Endothelial cell of umbilical vein (primary cell): ENCODE measurements around the gene ZMYM3. TPM values are rescaled to one million over a fixed set of nuclear protein-coding genes. Genes with fewer than 3 reads are reported as not detected.

Experiments used
- BruUV-seq: library from RNA; stranded (reverse); fragments of 400-500 nt; replicated peaks from 2 replicates; lab custom pipeline; 2021; lab: Mats Ljungman, UMichigan
- CTCF ChIA-PET: fragments of 300-600, 350-600 bp; sonication (Branson Sonifier 250); formaldehyde crosslinking; loops from one replicate; lab custom pipeline; 2021; ENCODE audit warnings: antibody characterized with exemption, inconsistent platforms; lab: Charles Lee
- POLR2A ChIA-PET: fragments of 300-600, 350-600 bp; sonication (Branson Sonifier 250); formaldehyde crosslinking; loops from one replicate; lab custom pipeline; 2021; ENCODE audit warnings: antibody characterized with exemption, inconsistent platforms; lab: Charles Lee
- DNase-seq: peaks from one replicate; pipeline ENCODE4 v3.0.0-alpha.2; 2011; ENCODE audit warnings: low read depth, low spot score
- FAIRE-seq: peaks from 2 replicates; lab custom pipeline; 2011; peaks lifted over from hg19 to GRCh38; lab: Jason Lieb, UNC
- H2AFZ ChIP-seq: 2 replicates; pipeline ENCODE4 v1.6.0; 2012; ENCODE audit warnings: low read depth, low read length, control low read depth, inconsistent platforms
- H3K27ac ChIP-seq: 2 replicates; pipeline ENCODE4 v1.5.1; 2011; ENCODE audit warnings: low read depth, mild to moderate bottlenecking, control low read depth, low read length, moderate library complexity; ENCODE audit not compliant: insufficient read depth
- H3K27me3 ChIP-seq, 2 experiments: 2 replicates each; pipeline versions ENCODE4 v1.6.0 to v1.6.1; 2011; ENCODE audit warnings: low read length in 2 of 2, mixed read lengths in 1 of 2; ENCODE audit not compliant: control insufficient read depth in 2 of 2, insufficient read depth in 2 of 2
- H3K36me3 ChIP-seq, 2 experiments: 2 replicates in 1 of 2; 3 replicates in 1 of 2; pipeline ENCODE4 v1.5.1; 2011; ENCODE audit warnings: low read length in 2 of 2, mild to moderate bottlenecking in 1 of 2, moderate library complexity in 1 of 2; ENCODE audit not compliant: control insufficient read depth in 2 of 2, insufficient read depth in 2 of 2; ENCODE audit errors: extremely low read depth in 1 of 2
- H3K4me1 ChIP-seq: 3 replicates; pipeline ENCODE4 v1.5.1; 2011; ENCODE audit warnings: mild to moderate bottlenecking, low read length; ENCODE audit not compliant: control insufficient read depth, insufficient read depth; ENCODE audit errors: extremely low read depth
- H3K4me2 ChIP-seq: 2 replicates; pipeline ENCODE4 v1.6.1; 2011; ENCODE audit warnings: low read length, control low read depth, mixed read lengths; ENCODE audit not compliant: insufficient read depth
- H3K4me3 ChIP-seq, 3 experiments: fragments of 200-600 bp in 1 of 3; sonication (generic), shearing (Covaris generic) in 1 of 3; replicated peaks in 1 of 3; 2 replicates each; pipeline ENCODE4 v1.5.1; 2011 to 2016; ENCODE audit warnings: control low read depth in 3 of 3, low read length in 3 of 3, mild to moderate bottlenecking in 2 of 3, inconsistent platforms in 1 of 3, low read depth in 1 of 3, moderate library complexity in 1 of 3; ENCODE audit not compliant: insufficient read depth in 1 of 3
- H3K79me2 ChIP-seq: 2 replicates; pipeline ENCODE4 v1.6.0; 2012; ENCODE audit warnings: low read length, inconsistent platforms; ENCODE audit not compliant: control insufficient read depth, insufficient read depth
- H3K9ac ChIP-seq: replicated peaks from 2 replicates; pipeline ENCODE3; 2011; ENCODE audit warnings: low read length, control low read depth; ENCODE audit not compliant: insufficient read depth; ENCODE audit errors: extremely low read depth
- H3K9me1 ChIP-seq: replicated peaks from 3 replicates; pipeline ENCODE4 v1.6.0; 2011; ENCODE audit warnings: mild to moderate bottlenecking, low read length; ENCODE audit not compliant: control insufficient read depth, insufficient read depth; ENCODE audit errors: extremely low read depth
- H3K9me3 ChIP-seq: replicated peaks from 2 replicates; pipeline ENCODE4 v1.5.1; 2012; ENCODE audit warnings: low read length, inconsistent platforms; ENCODE audit not compliant: control insufficient read depth, insufficient read depth
- H4K20me1 ChIP-seq: replicated peaks from 2 replicates; pipeline ENCODE3; 2011; ENCODE audit warnings: mild to moderate bottlenecking, low read length; ENCODE audit not compliant: control insufficient read depth, insufficient read depth; ENCODE audit errors: extremely low read depth
- CTCF ChIP-seq, 2 donors: IDR thresholded peaks; 1 replicate in 1 of 2; 2 replicates in 1 of 2; pipeline ENCODE4 v1.5.1; 2011; ENCODE audit warnings: low read length in 2 of 2, mild to moderate bottlenecking in 2 of 2, moderate library complexity in 2 of 2, control low read depth in 1 of 2, inconsistent platforms in 1 of 2, low read depth in 1 of 2; ENCODE audit not compliant: insufficient read depth in 1 of 2; ENCODE audit errors: extremely low read depth in 1 of 2
- EZH2 ChIP-seq: IDR thresholded peaks from 2 replicates; pipeline ENCODE4 v1.6.1; 2012; ENCODE audit warnings: borderline replicate concordance, low read depth, mild to moderate bottlenecking, moderate library complexity, low read length, inconsistent platforms; ENCODE audit not compliant: severe bottlenecking
- JUN ChIP-seq: IDR thresholded peaks from 2 replicates; pipeline ENCODE4 v1.6.1; 2011; ENCODE audit warnings: borderline replicate concordance, low read depth; ENCODE audit not compliant: insufficient read length, insufficient read depth
- MYC ChIP-seq: IDR thresholded peaks from one replicate; pipeline ENCODE4 v1.6.1; 2011; ENCODE audit warnings: mild to moderate bottlenecking, low read depth, low read length
- POLR2A ChIP-seq: IDR thresholded peaks from 2 replicates; pipeline ENCODE4 v1.6.1; 2012; ENCODE audit warnings: low read depth, mild to moderate bottlenecking, control low read depth, low read length
- dilution Hi-C: fragments of 300-500 bp; cut with MboI; formaldehyde crosslinking; loops from one replicate; pipeline ENCODE4 v1.15.0; 2019; ENCODE audit warnings: low sequenced_read_pairs; ENCODE audit not compliant: extremely low pct_ligation_motif_present
- intact Hi-C: fragments of 100-400 bp; cut with micrococcal nuclease; formaldehyde crosslinking; loops from one replicate; pipeline ENCODE4 v1.10.0; 2022
- polyA plus RNA-seq, 4 experiments: library from polyadenylated mRNA; depleted of rRNA in 3 of 4; stranded (reverse) in 3 of 4; unstranded in 1 of 4; fragments of >200 nt; gene quantifications; 2 replicates each; pipeline versions ENCODE4 v1.2.1 to v1.2.3, GENCODE V29; 2011 to 2012; ENCODE audit warnings: missing spikeins in 1 of 4
- total RNA-seq: library from RNA; stranded (reverse); gene quantifications from 2 replicates; pipeline ENCODE4 v1.2.3, GENCODE V29; 2021

Gene ZMYM3
- total and polyA plus RNA-seq, 2 donors (not counting 3 experiments of a cell fraction or from before 2014, with no cell fraction given), result 26.5 to 32.9 TPM

- H3K27me3 ChIP-seq, result no peaks in the 10 kb centered on the region
- peaks cover 16 to 28% of the 10 kb centered on the region in 2 experiments for H3K36me3 ChIP-seq
- no peak for TF ChIP-seq JUN
- no peak for TF ChIP-seq MYC
- no peak for TF ChIP-seq POLR2A
- TF ChIP-seq EZH2, result no peak
- no peak for TF ChIP-seq CTCF (IDR thresholded peaks at IDR 0.05; ENCODE audit: extremely low read depth in 1 of 2, insufficient read depth in 1 of 2, low read depth in 1 of 2, low read length in 2 of 2)
- H3K9me3 ChIP-seq, result no peaks in the 10 kb centered on the region
- no peak overlapping the region for H2AFZ ChIP-seq
- peaks cover 11% of the 10 kb centered on the region for H3K4me1 ChIP-seq
- intact Hi-C loops, result no loop called here
- H3K9ac ChIP-seq, result no peak overlapping the region
- H3K4me2 ChIP-seq, result no peak overlapping the region
- H3K9me1 ChIP-seq, result no peaks in the 10 kb centered on the region
- POLR2A ChIA-PET, result interaction anchor here (1.8 kb wide), 1 partner anchor 13 kb away, joined by 10 read pairs; the partner anchor contains the start of gene NONO
- no TSS peak for BruUV-seq
- dilution Hi-C loops, result no loop called here
- no peak overlapping the region for H3K27ac ChIP-seq
- FAIRE-seq (no peak), DNase-seq (no peak)
- no peaks in the 10 kb centered on the region for H4K20me1 ChIP-seq
- H3K79me2 ChIP-seq, result peaks cover 3% of the 10 kb centered on the region
- no peak overlapping the region for H3K4me3 ChIP-seq
- CTCF ChIA-PET, result no interaction called here
These were observed 42.9 kb upstream of the ZMYM3 start for GRCh38 chrX:71296806-71297205.
